HG03280 (cell line): ENCODE data around the gene PLCXD3.

ENCODE experiments used
- ATAC-seq: cut with Tn5 transposase; IDR thresholded peaks from one replicate; pipeline ENCODE4 v1.9.1; 2021; ENCODE audit warnings: mild to moderate bottlenecking, moderate library complexity; ENCODE audit not compliant: unreplicated experiment

The PLCXD3 gene

DNA sequence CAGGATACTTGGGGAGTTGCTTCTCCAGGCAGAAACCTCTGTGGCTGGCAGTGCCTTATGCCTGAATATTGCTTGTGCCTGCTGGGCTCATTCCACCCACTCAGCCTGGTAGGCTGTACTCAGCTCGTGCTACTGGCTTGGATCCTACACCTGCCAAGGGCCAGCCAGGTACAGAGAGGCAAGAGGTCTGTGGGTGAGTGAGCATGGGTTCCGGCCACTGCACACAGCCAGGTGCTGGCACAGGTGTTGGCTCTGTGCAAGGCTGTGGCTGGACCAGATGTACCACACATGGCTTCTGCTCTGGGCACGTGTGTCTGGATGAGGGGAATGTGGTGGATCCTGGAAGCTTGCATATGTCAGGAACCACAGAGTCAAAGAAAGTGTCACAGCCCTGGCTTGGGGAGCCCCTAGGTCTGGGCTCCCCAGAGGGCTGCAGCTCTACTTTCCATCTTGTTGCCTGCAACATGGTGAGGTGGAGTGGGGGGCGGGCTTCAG, 220.4 kb downstream of the PLCXD3 start:
- no peak for ATAC-seq

DNA sequence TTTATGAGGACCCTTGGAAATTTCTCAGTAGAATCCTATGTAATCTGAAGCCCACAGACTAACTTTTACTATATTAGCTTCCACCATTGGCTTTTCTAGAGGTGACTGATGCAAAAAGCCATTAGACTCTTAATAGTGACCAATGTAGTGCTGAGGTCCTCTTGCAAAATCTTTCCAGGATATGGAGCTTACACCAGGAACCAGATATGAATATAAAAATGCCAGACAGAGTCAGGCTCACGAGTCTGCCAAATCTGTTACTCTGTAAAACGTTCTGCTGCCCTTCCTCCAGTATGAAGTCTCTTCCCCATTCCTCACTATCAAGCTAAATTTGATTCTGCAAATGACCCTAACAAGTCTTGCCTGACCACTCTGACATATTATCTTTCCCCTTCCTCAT, 223.7 kb downstream of the PLCXD3 start:
- no peak for ATAC-seq

DNA sequence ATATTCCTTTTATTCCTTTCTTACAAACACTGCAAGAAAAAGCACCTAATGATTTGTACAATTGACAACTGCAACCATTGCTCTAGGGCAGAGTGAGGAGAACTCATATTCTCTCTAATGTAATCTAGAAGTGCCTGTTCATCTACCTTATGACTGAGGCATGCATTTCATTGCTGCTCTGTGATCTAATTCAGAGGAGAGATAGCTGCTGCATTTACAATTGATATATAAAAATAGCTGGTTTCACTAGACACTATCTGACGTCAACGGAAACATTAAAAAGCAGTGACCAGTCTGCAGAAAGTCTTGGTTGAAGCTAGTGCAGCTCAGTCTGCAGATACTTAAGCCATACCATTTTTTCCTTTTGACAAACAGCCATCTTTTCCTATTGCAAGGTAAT, 224.2 kb downstream of the PLCXD3 start:
- ATAC-seq, result no peak

- ATAC-seq, result no peak
Measured at GRCh38 chr5:41284938-41285337, 225.5 kb downstream of the PLCXD3 start.

- ATAC-seq, result no peak
Measured at GRCh38 chr5:41281215-41281810, 229.1 kb downstream of the PLCXD3 start.

DNA sequence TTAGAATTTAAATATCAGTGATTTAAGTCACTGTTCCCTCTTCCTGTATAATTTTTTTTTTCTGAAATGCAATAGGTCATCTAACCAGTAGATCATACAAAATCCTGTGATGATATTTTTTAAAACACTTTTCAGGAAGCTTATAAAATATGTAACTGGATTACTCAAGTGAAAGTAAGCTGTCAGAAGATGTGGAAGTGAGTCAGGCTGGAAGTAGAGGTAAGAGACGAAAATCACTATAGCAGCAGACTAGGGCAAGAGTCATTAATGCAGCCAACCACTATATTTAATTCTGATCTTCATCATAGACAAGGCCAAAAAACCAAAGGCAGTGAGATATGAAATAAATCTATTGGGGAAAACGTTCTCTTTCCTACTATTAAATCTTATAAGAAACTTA, 231.4 kb downstream of the PLCXD3 start:
- ATAC-seq, result no peak

- ATAC-seq, result no peak
Measured at GRCh38 chr5:41277476-41278245, 232.7 kb downstream of the PLCXD3 start.

DNA sequence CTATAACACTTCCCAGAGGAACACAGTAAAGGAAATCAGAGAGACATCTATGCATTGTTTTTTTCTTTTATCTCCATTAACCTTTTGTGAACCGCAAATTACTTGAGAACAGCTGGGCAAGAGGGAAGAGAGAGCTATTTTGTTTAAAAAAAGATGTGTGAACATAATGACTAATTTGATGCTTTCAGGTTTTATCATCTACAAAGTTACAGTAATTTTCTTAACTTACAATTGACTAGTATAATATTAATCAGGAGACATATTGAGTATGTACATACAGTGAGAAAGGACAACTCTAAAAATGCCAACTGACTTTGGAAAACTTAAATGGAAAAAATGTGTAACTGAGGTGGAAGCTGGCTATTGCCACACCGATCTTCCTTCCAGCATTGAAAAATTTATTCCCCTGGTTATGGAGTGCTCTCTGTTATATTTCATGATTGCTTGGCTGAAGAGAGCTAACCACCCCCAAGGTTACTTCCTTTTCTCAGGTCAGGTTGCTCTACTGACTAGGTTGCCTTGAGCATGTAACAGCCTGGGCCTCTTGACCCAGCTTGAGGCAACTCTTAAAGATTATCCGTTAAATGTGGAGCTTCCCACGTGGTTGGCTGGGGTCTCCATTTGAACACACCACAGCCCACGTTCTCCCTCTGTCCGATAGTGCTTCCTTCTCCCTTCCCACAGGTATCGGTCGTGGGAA, 234.4 kb downstream of the PLCXD3 start:
- no peak for ATAC-seq

DNA sequence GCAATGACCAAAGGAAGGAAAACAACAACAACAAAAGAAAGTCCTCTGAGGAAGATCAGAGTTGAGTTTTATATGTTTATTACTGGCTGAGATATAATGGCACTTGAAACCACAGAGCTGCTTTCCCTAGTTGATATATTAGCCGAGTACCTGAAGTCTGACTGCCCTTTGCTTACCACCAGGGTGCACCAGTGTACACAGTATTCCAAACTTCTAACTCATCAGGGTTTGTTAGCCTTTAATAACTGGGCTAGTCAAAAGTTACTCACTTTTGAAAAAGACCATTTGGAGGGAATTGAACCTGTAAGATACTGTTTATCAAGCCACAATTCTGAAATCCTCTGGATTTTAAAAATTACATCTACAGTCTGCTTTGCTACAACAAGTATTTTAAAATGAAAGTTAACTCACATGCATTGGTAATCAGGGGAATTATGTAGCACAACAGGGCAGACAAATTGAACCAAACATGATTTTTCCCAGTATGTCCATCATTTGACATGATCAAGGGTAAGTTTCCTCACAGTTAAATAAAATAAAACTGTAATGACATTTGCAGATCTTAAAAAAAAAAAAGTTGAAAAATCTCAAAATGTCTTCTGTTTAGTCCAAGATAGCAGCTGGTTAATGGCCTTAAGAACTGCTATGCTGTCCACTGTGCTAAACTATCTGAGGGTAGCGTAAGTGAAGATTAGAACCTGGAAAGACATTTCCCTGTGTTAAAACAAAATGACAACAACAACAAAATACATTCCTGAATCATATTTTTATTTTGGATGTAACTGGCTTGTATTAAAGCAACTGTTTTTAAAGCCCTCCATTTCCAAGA, 239.8 kb downstream of the PLCXD3 start:
- peak; percentile 72 for ATAC-seq

DNA sequence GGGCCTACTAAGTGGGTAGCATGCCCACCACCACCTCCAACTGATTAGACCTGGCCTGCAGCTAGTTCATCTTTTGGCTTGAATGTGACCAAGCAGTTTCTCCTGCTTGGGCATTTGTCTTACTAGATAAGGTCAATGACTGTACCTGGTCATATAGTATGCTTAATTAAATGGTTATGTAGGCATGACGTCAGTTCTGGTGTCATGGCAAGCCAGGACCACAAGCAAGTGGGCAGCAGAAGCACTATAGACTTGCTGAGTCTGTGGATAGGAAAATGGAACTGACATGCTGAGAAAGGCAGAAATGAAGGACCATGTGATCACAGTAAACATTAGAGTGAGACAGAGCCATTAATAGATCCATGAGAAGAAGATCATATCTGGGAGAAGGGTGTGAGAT, 241.5 kb downstream of the PLCXD3 start:
- ATAC-seq, result no peak

- no peak for ATAC-seq
Measured at GRCh38 chr5:41266377-41266776, 244.0 kb downstream of the PLCXD3 start.

- ATAC-seq, result no peak
Measured at GRCh38 chr5:41264019-41264418, 246.4 kb downstream of the PLCXD3 start.

GRCh38 chr5:41263335-41263734, 247.1 kb downstream of the PLCXD3 start:
- ATAC-seq, result no peak
